Endothelial cell of umbilical vein (primary cell): ENCODE measurements around the gene SNAPC2. TPM values are rescaled to one million over a fixed set of nuclear protein-coding genes. Genes with fewer than 3 reads are reported as not detected.

Experiments
- BruUV-seq: library from RNA; stranded (reverse); fragments of 400-500 nt; replicated peaks from 2 replicates; lab custom pipeline; 2021; lab: Mats Ljungman, UMichigan
- CTCF ChIA-PET: fragments of 300-600, 350-600 bp; sonication (Branson Sonifier 250); formaldehyde crosslinking; loops from one replicate; lab custom pipeline; 2021; ENCODE audit warnings: antibody characterized with exemption, inconsistent platforms; lab: Charles Lee
- POLR2A ChIA-PET: fragments of 300-600, 350-600 bp; sonication (Branson Sonifier 250); formaldehyde crosslinking; loops from one replicate; lab custom pipeline; 2021; ENCODE audit warnings: antibody characterized with exemption, inconsistent platforms; lab: Charles Lee
- DNase-seq: peaks from one replicate; pipeline ENCODE4 v3.0.0-alpha.2; 2011; ENCODE audit warnings: low read depth, low spot score
- FAIRE-seq: peaks from 2 replicates; lab custom pipeline; 2011; peaks lifted over from hg19 to GRCh38; lab: Jason Lieb, UNC
- H2AFZ ChIP-seq: 2 replicates; pipeline ENCODE4 v1.6.0; 2012; ENCODE audit warnings: low read depth, low read length, control low read depth, inconsistent platforms
- H3K27ac ChIP-seq: 2 replicates; pipeline ENCODE4 v1.5.1; 2011; ENCODE audit warnings: low read depth, mild to moderate bottlenecking, control low read depth, low read length, moderate library complexity; ENCODE audit not compliant: insufficient read depth
- H3K27me3 ChIP-seq, 2 experiments: 2 replicates each; pipeline versions ENCODE4 v1.6.0 to v1.6.1; 2011; ENCODE audit warnings: low read length in 2 of 2, mixed read lengths in 1 of 2; ENCODE audit not compliant: control insufficient read depth in 2 of 2, insufficient read depth in 2 of 2
- H3K36me3 ChIP-seq, 2 experiments: 2 replicates in 1 of 2; 3 replicates in 1 of 2; pipeline ENCODE4 v1.5.1; 2011; ENCODE audit warnings: low read length in 2 of 2, mild to moderate bottlenecking in 1 of 2, moderate library complexity in 1 of 2; ENCODE audit not compliant: control insufficient read depth in 2 of 2, insufficient read depth in 2 of 2; ENCODE audit errors: extremely low read depth in 1 of 2
- H3K4me1 ChIP-seq: 3 replicates; pipeline ENCODE4 v1.5.1; 2011; ENCODE audit warnings: mild to moderate bottlenecking, low read length; ENCODE audit not compliant: control insufficient read depth, insufficient read depth; ENCODE audit errors: extremely low read depth
- H3K4me2 ChIP-seq: 2 replicates; pipeline ENCODE4 v1.6.1; 2011; ENCODE audit warnings: low read length, control low read depth, mixed read lengths; ENCODE audit not compliant: insufficient read depth
- H3K4me3 ChIP-seq, 3 experiments: fragments of 200-600 bp in 1 of 3; sonication (generic), shearing (Covaris generic) in 1 of 3; replicated peaks in 1 of 3; 2 replicates each; pipeline ENCODE4 v1.5.1; 2011 to 2016; ENCODE audit warnings: control low read depth in 3 of 3, low read length in 3 of 3, mild to moderate bottlenecking in 2 of 3, inconsistent platforms in 1 of 3, low read depth in 1 of 3, moderate library complexity in 1 of 3; ENCODE audit not compliant: insufficient read depth in 1 of 3
- H3K79me2 ChIP-seq: 2 replicates; pipeline ENCODE4 v1.6.0; 2012; ENCODE audit warnings: low read length, inconsistent platforms; ENCODE audit not compliant: control insufficient read depth, insufficient read depth
- H3K9ac ChIP-seq: replicated peaks from 2 replicates; pipeline ENCODE3; 2011; ENCODE audit warnings: low read length, control low read depth; ENCODE audit not compliant: insufficient read depth; ENCODE audit errors: extremely low read depth
- H3K9me1 ChIP-seq: replicated peaks from 3 replicates; pipeline ENCODE4 v1.6.0; 2011; ENCODE audit warnings: mild to moderate bottlenecking, low read length; ENCODE audit not compliant: control insufficient read depth, insufficient read depth; ENCODE audit errors: extremely low read depth
- H3K9me3 ChIP-seq: replicated peaks from 2 replicates; pipeline ENCODE4 v1.5.1; 2012; ENCODE audit warnings: low read length, inconsistent platforms; ENCODE audit not compliant: control insufficient read depth, insufficient read depth
- H4K20me1 ChIP-seq: replicated peaks from 2 replicates; pipeline ENCODE3; 2011; ENCODE audit warnings: mild to moderate bottlenecking, low read length; ENCODE audit not compliant: control insufficient read depth, insufficient read depth; ENCODE audit errors: extremely low read depth
- EZH2 ChIP-seq: IDR thresholded peaks from 2 replicates; pipeline ENCODE4 v1.6.1; 2012; ENCODE audit warnings: borderline replicate concordance, low read depth, mild to moderate bottlenecking, moderate library complexity, low read length, inconsistent platforms; ENCODE audit not compliant: severe bottlenecking
- FOS ChIP-seq: IDR thresholded peaks from 2 replicates; pipeline ENCODE4 v1.6.1; 2011; ENCODE audit warnings: mild to moderate bottlenecking, low read length, moderate library complexity, borderline replicate concordance; ENCODE audit not compliant: insufficient read depth
- GATA2 ChIP-seq: IDR thresholded peaks from 2 replicates; pipeline ENCODE4 v1.7.0; 2011; ENCODE audit warnings: low read depth, mild to moderate bottlenecking, moderate library complexity, mixed read lengths, low read length; ENCODE audit not compliant: insufficient read length, insufficient read depth
- JUN ChIP-seq: IDR thresholded peaks from 2 replicates; pipeline ENCODE4 v1.6.1; 2011; ENCODE audit warnings: borderline replicate concordance, low read depth; ENCODE audit not compliant: insufficient read length, insufficient read depth
- MYC ChIP-seq: IDR thresholded peaks from one replicate; pipeline ENCODE4 v1.6.1; 2011; ENCODE audit warnings: mild to moderate bottlenecking, low read depth, low read length
- POLR2AphosphoS5 ChIP-seq: IDR thresholded peaks from 2 replicates; pipeline ENCODE4 v1.6.1; 2012; ENCODE audit warnings: low read depth, mild to moderate bottlenecking, control low read depth, low read length, moderate library complexity; ENCODE audit not compliant: insufficient read depth
- dilution Hi-C: fragments of 300-500 bp; cut with MboI; formaldehyde crosslinking; loops from one replicate; pipeline ENCODE4 v1.15.0; 2019; ENCODE audit warnings: low sequenced_read_pairs; ENCODE audit not compliant: extremely low pct_ligation_motif_present
- intact Hi-C: fragments of 100-400 bp; cut with micrococcal nuclease; formaldehyde crosslinking; loops from one replicate; pipeline ENCODE4 v1.10.0; 2022
- polyA plus RNA-seq, 4 experiments: library from polyadenylated mRNA; depleted of rRNA in 3 of 4; stranded (reverse) in 3 of 4; unstranded in 1 of 4; fragments of >200 nt; gene quantifications; 2 replicates each; pipeline versions ENCODE4 v1.2.1 to v1.2.3, GENCODE V29; 2011 to 2012; ENCODE audit warnings: missing spikeins in 1 of 4
- total RNA-seq: library from RNA; stranded (reverse); gene quantifications from 2 replicates; pipeline ENCODE4 v1.2.3, GENCODE V29; 2021
- TF ChIP-seq, protein P1 (sequence below), 2 donors: IDR thresholded peaks; 1 replicate in 1 of 2; 2 replicates in 1 of 2; pipeline ENCODE4 v1.5.1; 2011; ENCODE audit warnings: low read length in 2 of 2, mild to moderate bottlenecking in 2 of 2, moderate library complexity in 2 of 2, control low read depth in 1 of 2, inconsistent platforms in 1 of 2, low read depth in 1 of 2; ENCODE audit not compliant: insufficient read depth in 1 of 2; ENCODE audit errors: extremely low read depth in 1 of 2
- TF ChIP-seq, protein P2 (sequence below): IDR thresholded peaks from 2 replicates; pipeline ENCODE4 v1.6.1; 2011; ENCODE audit not compliant: insufficient read depth, insufficient read length

SNAPC2 gene
- total and polyA plus RNA-seq, 2 donors (not counting 3 experiments of a cell fraction or from before 2014, with no cell fraction given), result 23.7 to 25.8 TPM

- DNase-seq (no peak), FAIRE-seq (no peak)
- H3K9ac ChIP-seq, result no peak overlapping the region
- H3K79me2 ChIP-seq, result no peaks in the 10 kb centered on the region
- no peak overlapping the region for H3K4me3 ChIP-seq
- H3K27ac ChIP-seq, result no peak overlapping the region
- H3K27me3 ChIP-seq, result no peaks in the 10 kb centered on the region
- dilution Hi-C loops, result no loop called here
- no peaks in the 10 kb centered on the region for H3K9me3 ChIP-seq
- POLR2A ChIA-PET, result no interaction called here
- H2AFZ ChIP-seq, result no peak overlapping the region
- no peaks in the 10 kb centered on the region for H4K20me1 ChIP-seq
- no TSS peak for BruUV-seq
- CTCF ChIA-PET, result interaction anchor here (0.7 kb wide), 1 partner anchor 18 kb away, joined by 3 read pairs; the partner anchor contains the start of gene TIMM44
- H3K4me1 ChIP-seq, result no peaks in the 10 kb centered on the region
- peaks cover 16 to 29% of the 10 kb centered on the region in 2 experiments for H3K36me3 ChIP-seq
- H3K9me1 ChIP-seq, result no peaks in the 10 kb centered on the region
- TF ChIP-seq FOS (no peak), JUN (no peak), POLR2AphosphoS5 (no peak), GATA2 (no peak), EZH2 (no peak), MYC (no peak)
- TF ChIP-seq, protein P1, sequence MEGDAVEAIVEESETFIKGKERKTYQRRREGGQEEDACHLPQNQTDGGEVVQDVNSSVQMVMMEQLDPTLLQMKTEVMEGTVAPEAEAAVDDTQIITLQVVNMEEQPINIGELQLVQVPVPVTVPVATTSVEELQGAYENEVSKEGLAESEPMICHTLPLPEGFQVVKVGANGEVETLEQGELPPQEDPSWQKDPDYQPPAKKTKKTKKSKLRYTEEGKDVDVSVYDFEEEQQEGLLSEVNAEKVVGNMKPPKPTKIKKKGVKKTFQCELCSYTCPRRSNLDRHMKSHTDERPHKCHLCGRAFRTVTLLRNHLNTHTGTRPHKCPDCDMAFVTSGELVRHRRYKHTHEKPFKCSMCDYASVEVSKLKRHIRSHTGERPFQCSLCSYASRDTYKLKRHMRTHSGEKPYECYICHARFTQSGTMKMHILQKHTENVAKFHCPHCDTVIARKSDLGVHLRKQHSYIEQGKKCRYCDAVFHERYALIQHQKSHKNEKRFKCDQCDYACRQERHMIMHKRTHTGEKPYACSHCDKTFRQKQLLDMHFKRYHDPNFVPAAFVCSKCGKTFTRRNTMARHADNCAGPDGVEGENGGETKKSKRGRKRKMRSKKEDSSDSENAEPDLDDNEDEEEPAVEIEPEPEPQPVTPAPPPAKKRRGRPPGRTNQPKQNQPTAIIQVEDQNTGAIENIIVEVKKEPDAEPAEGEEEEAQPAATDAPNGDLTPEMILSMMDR (IDR thresholded peaks at IDR 0.05; ENCODE audit: extremely low read depth in 1 of 2, insufficient read depth in 1 of 2, low read depth in 1 of 2, low read length in 2 of 2), result no peak
- TF ChIP-seq, protein P2, sequence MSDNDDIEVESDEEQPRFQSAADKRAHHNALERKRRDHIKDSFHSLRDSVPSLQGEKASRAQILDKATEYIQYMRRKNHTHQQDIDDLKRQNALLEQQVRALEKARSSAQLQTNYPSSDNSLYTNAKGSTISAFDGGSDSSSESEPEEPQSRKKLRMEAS, result no peak
- no peak overlapping the region for H3K4me2 ChIP-seq
- intact Hi-C loops, result no loop called here
Observed at GRCh38 chr19:7961920-7962626, 41.9 kb downstream of the SNAPC2 start.
